ENCODE results near the gene DENND1C.

Gene DENND1C

DNA sequence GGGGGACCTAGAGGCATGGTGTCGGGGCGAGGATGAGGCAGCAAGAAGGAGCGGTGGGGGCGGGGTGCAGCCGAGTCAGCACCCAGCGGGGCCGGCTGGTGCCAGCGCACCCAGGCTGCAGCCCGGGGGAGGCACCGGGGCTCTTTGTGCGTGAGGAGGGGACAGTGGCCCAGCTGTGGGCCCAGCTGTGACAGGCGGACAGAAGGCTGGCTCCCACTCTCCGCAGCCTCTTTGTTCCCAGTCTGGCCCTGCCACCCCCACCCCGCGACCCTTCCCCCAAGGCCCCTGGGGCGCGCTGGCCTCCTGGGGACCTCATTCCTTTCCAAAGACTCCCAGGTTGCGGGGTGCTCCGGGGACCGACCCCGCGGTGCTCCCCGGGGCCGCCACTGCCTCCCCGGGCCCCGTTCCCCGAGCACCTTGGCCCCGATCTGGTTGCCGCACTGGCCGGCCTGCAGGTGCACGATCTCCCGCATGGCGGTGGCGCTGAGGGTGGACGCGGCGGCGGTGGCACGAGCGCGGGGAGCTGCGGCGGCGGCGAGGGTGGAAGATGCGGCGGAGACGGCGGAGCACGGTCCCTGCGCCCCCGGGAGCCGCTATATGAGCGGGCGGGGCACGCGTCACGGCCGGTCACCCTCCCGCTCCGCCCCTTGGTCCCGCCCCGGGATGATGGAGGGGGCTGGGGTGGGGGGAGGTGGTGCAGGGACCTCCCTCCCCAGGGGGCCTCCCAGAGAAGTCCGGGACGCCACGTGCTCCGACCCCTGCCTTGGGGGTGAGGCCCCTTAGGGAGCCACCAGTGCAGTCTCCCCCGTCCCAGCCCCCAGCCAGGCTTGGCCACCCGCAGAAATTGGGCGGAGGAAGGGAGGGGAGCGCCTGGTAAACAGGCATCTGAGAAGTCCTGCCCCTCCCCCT is 20.4 kb upstream of the DENND1C start, which contains the start of gene TUBB4A:
Gene TUBB4A (minus strand): TSS at position 570 of the 909 bp plus-strand sequence. CDS start 97 bp downstream, at position 473.
- Histone ChIP-seq H3K9me2 (replicated peaks; ENCODE audit: control insufficient read depth, low read length) (no peaks in the 10 kb centered on the region), H3K36me3 (ENCODE audit: control insufficient read depth, low read length) (no peaks in the 10 kb centered on the region), H3K4me2 (ENCODE audit: low read length) (peak within 1 kb of the TSS; percentile 65), H3K27ac (ENCODE audit: low read depth, low read length) (no peak within 1 kb of the TSS), H4K20me1 (ENCODE audit: control insufficient read depth, insufficient read depth, low read depth, low read length) (no peaks in the 10 kb centered on the region), H3F3A (ENCODE audit: control insufficient read depth, insufficient read depth) (no peaks in the 10 kb centered on the region), H3K4me1 (ENCODE audit: control insufficient read depth, low read length) (peaks cover 18% of the 10 kb centered on the region), H3K9me3 (ENCODE audit: control insufficient read depth, insufficient read depth, low read length) (no peaks in the 10 kb centered on the region), H3K27me3 (ENCODE audit: control insufficient read depth, low read length) (peaks cover 34% of the 10 kb centered on the region), H3K4me3 (ENCODE audit: low read length) (peak within 1 kb of the TSS; percentile 72), H3K79me2 (ENCODE audit: control insufficient read depth, low read length) (no peaks in the 10 kb centered on the region)
- TF ChIP-seq EZH2phosphoT487 (IDR thresholded peaks at IDR 0.05; ENCODE audit: borderline replicate concordance, low read length) = no peak; the same call in 1 of the 2 replicates
- TF ChIP-seq CTCF (IDR thresholded peaks at IDR 0.05; ENCODE audit: low read depth, low read length, poor library complexity, severe bottlenecking) = no peak

GRCh38 chr19:6500837-6501739 is 19.5 kb upstream of the DENND1C start:
- H3K27ac ChIP-seq (ENCODE audit: low read depth, low read length) = no peak overlapping the region
- no peaks in the 10 kb centered on the region for H4K20me1 ChIP-seq (ENCODE audit: control insufficient read depth, insufficient read depth, low read depth, low read length)
- H3K9me3 ChIP-seq (ENCODE audit: control insufficient read depth, insufficient read depth, low read length) = no peaks in the 10 kb centered on the region
- peak overlapping the region; percentile 72; the same call in 1 of the 2 replicates for H3K4me3 ChIP-seq (ENCODE audit: low read length)
- H3K4me1 ChIP-seq (ENCODE audit: control insufficient read depth, low read length) = peaks cover 18% of the 10 kb centered on the region
- H3K9me2 ChIP-seq (replicated peaks; ENCODE audit: control insufficient read depth, low read length) = no peaks in the 10 kb centered on the region
- TF ChIP-seq CTCF (IDR thresholded peaks at IDR 0.05; ENCODE audit: low read depth, low read length, poor library complexity, severe bottlenecking) = no peak
- no peaks in the 10 kb centered on the region for H3K79me2 ChIP-seq (ENCODE audit: control insufficient read depth, low read length)
- H3K4me2 ChIP-seq (ENCODE audit: low read length) = peak overlapping the region; percentile 65
- H3K27me3 ChIP-seq (ENCODE audit: control insufficient read depth, low read length) = peaks cover 34% of the 10 kb centered on the region
- H3K36me3 ChIP-seq (ENCODE audit: control insufficient read depth, low read length) = no peaks in the 10 kb centered on the region
- no peaks in the 10 kb centered on the region for H3F3A ChIP-seq (ENCODE audit: control insufficient read depth, insufficient read depth)

DNA sequence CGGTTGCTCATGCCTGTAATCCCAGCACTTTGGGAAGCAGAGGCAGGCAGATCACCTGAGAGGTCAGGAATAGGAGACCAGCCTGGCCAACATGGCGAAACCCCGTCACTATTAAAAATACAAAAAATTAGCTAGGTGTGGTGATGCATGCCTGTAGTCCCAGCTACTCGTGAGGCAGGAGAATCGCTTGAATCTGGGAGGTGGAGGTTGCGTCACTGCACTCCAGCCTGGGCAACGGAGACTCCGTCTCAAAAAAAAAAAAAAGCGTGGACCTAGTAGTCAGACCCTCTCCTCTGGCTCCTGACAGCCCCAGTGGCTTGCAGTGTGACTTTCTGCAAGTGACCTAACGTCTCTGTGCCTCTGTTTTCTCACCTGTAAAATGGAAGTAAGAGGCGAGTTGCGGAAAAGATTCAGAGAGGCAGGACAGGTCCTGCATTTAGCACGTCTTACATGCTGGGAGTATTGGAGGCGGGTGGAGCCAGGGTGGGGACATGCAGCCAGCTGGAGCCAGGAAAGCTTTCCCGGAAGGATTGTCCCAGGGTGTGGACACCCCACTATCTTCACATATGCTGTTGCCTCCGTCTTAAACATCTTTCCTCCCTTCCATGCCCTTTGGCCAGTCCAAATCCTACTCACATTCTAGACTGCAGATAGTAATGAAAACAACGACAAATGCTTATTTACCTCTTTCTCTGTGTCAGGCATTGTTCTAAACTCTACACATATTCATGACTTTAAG is 17.6 kb upstream of the DENND1C start:
- H3K9me2 ChIP-seq (replicated peaks; ENCODE audit: control insufficient read depth, low read length) = no peaks in the 10 kb centered on the region
- H3K4me2 ChIP-seq (ENCODE audit: low read length) = no peak overlapping the region
- H3K27me3 ChIP-seq (ENCODE audit: control insufficient read depth, low read length) = peaks cover 34% of the 10 kb centered on the region
- no peak overlapping the region for H3K27ac ChIP-seq (ENCODE audit: low read depth, low read length)
- H3K4me1 ChIP-seq (ENCODE audit: control insufficient read depth, low read length) = peaks cover 14% of the 10 kb centered on the region
- no peaks in the 10 kb centered on the region for H3K36me3 ChIP-seq (ENCODE audit: control insufficient read depth, low read length)
- no peak for TF ChIP-seq CTCF (IDR thresholded peaks at IDR 0.05; ENCODE audit: low read depth, low read length, poor library complexity, severe bottlenecking)
- no peak for TF ChIP-seq EZH2phosphoT487 (IDR thresholded peaks at IDR 0.05; ENCODE audit: borderline replicate concordance, low read length)
- no peaks in the 10 kb centered on the region for H4K20me1 ChIP-seq (ENCODE audit: control insufficient read depth, insufficient read depth, low read depth, low read length)
- H3K79me2 ChIP-seq (ENCODE audit: control insufficient read depth, low read length) = no peaks in the 10 kb centered on the region
- no peaks in the 10 kb centered on the region for H3K9me3 ChIP-seq (ENCODE audit: control insufficient read depth, insufficient read depth, low read length)
- no peaks in the 10 kb centered on the region for H3F3A ChIP-seq (ENCODE audit: control insufficient read depth, insufficient read depth)
- no peak overlapping the region for H3K4me3 ChIP-seq (ENCODE audit: low read length)

All from DOHH2 (cell line).